HG02973 (cell line): ENCODE results near the gene LDLRAD4.
"Not testable (repeated sequence)": the region's sequence is repeated elsewhere in the genome, so short reads cannot be mapped to it uniquely, and the experiment has no call there.

Experiments
- ATAC-seq: cut with Tn5 transposase; IDR thresholded peaks from one replicate; pipeline ENCODE4 v1.9.1; 2021; ENCODE audit warnings: moderate library complexity; ENCODE audit not compliant: unreplicated experiment

The LDLRAD4 gene

GRCh38 chr18:13476312-13476711, 257.8 kb downstream of the LDLRAD4 start:
- not testable (repeated sequence) for ATAC-seq

GRCh38 chr18:13477147-13477683, 258.7 kb downstream of the LDLRAD4 start:
- ATAC-seq, result no peak

GRCh38 chr18:13480571-13481255, 262.2 kb downstream of the LDLRAD4 start:
- no peak for ATAC-seq

- no peak for ATAC-seq
Observed at GRCh38 chr18:13481331-13481730, 262.8 kb downstream of the LDLRAD4 start.

- peak; percentile 90 for ATAC-seq
Observed at GRCh38 chr18:13481820-13482617, 263.5 kb downstream of the LDLRAD4 start.

- ATAC-seq, result no peak
Observed at GRCh38 chr18:13482618-13482945, 264.0 kb downstream of the LDLRAD4 start.

GRCh38 chr18:13483316-13484270, 265.0 kb downstream of the LDLRAD4 start:
- no peak for ATAC-seq

- ATAC-seq, result no peak
Observed at GRCh38 chr18:13485182-13485581, 266.6 kb downstream of the LDLRAD4 start.

GRCh38 chr18:13485604-13486003, 267.0 kb downstream of the LDLRAD4 start:
- no peak for ATAC-seq

GRCh38 chr18:13486284-13486683, 267.7 kb downstream of the LDLRAD4 start:
- no peak for ATAC-seq

- ATAC-seq, result no peak
Observed at GRCh38 chr18:13486686-13487085, 268.1 kb downstream of the LDLRAD4 start.

- ATAC-seq, result no peak
Observed at GRCh38 chr18:13487237-13487636, 268.7 kb downstream of the LDLRAD4 start.

- no peak for ATAC-seq
Observed at GRCh38 chr18:13488281-13488929, 269.8 kb downstream of the LDLRAD4 start.

- not testable (repeated sequence) for ATAC-seq
Observed at GRCh38 chr18:13489303-13489702, 270.7 kb downstream of the LDLRAD4 start.

- ATAC-seq, result no peak
Observed at GRCh38 chr18:13491138-13491537, 272.6 kb downstream of the LDLRAD4 start.

GRCh38 chr18:13492314-13492713, 273.8 kb downstream of the LDLRAD4 start:
- no peak for ATAC-seq

GRCh38 chr18:13493079-13493478, 274.5 kb downstream of the LDLRAD4 start:
- no peak for ATAC-seq

- no peak for ATAC-seq
Observed at GRCh38 chr18:13493725-13494124, 275.2 kb downstream of the LDLRAD4 start.

GRCh38 chr18:13494871-13495445, 276.4 kb downstream of the LDLRAD4 start:
- ATAC-seq, result no peak

- no peak for ATAC-seq
Observed at GRCh38 chr18:13495961-13496360, 277.4 kb downstream of the LDLRAD4 start.
